OCI-LY7 (cell line): ENCODE measurements around the gene WNT9B.

ENCODE experiments used
- EZH2phosphoT487 ChIP-seq: fragments of 200-600 bp; sonication (generic); IDR thresholded peaks from 2 replicates; pipeline ENCODE4 v1.6.1; 2018; ENCODE audit warnings: low read depth, borderline replicate concordance, mild to moderate bottlenecking, mixed run types, antibody characterized with exemption, low read length, moderate library complexity, mixed read lengths
- TF ChIP-seq, protein P1 (sequence below): fragments of 200-600 bp; sonication (generic); conservative IDR thresholded peaks from 2 replicates; pipeline ENCODE4 v1.5.1; 2014; ENCODE audit warnings: mild to moderate bottlenecking, antibody characterized with exemption, low read length, moderate library complexity, mixed read lengths

DNA sequence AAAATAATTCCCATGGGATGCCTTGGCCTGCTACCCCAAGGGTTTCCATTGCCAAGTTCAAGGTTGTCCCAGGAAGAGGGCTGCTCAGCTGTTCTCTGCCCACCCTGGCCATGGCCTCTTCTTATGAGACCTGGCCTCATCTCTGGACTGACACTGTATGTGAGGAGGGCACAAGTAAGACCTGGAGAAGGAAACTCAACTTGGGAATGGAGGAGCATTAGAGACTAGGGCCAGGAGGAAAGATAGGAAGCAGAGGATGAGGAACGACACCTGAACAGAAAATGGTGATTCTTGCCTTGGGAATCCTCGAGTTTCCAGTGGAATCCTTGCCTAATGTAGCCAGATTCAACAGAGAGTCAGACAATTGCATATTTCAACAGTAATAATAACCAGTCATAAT, 47.0 kb downstream of the WNT9B start:
- TF ChIP-seq, protein P1, sequence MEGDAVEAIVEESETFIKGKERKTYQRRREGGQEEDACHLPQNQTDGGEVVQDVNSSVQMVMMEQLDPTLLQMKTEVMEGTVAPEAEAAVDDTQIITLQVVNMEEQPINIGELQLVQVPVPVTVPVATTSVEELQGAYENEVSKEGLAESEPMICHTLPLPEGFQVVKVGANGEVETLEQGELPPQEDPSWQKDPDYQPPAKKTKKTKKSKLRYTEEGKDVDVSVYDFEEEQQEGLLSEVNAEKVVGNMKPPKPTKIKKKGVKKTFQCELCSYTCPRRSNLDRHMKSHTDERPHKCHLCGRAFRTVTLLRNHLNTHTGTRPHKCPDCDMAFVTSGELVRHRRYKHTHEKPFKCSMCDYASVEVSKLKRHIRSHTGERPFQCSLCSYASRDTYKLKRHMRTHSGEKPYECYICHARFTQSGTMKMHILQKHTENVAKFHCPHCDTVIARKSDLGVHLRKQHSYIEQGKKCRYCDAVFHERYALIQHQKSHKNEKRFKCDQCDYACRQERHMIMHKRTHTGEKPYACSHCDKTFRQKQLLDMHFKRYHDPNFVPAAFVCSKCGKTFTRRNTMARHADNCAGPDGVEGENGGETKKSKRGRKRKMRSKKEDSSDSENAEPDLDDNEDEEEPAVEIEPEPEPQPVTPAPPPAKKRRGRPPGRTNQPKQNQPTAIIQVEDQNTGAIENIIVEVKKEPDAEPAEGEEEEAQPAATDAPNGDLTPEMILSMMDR = no peak
- TF ChIP-seq EZH2phosphoT487 = no peak
